Ovary (tissue), 3 donors: ENCODE data around the gene MMP20.

ENCODE experiments used
- POLR2A ChIP-seq: fragments of 450-650 bp; IDR thresholded peaks from one replicate; pipeline ENCODE4 v1.6.1; 2017; ENCODE audit warnings: antibody characterized with exemption, mild to moderate bottlenecking, moderate library complexity
- TF ChIP-seq, protein P1 (sequence below), 3 donors: fragments of 450-650 bp in 2 of 3; fragments of 200-600 bp in 1 of 3; IDR thresholded peaks; one replicate each; pipeline versions ENCODE4 v1.5.1 to v1.8.0; 2016 to 2022; ENCODE audit warnings: antibody characterized with exemption in 3 of 3, mild to moderate bottlenecking in 1 of 3
- donor health status: DM: no; HTN: no; CAD: no.

DNA sequence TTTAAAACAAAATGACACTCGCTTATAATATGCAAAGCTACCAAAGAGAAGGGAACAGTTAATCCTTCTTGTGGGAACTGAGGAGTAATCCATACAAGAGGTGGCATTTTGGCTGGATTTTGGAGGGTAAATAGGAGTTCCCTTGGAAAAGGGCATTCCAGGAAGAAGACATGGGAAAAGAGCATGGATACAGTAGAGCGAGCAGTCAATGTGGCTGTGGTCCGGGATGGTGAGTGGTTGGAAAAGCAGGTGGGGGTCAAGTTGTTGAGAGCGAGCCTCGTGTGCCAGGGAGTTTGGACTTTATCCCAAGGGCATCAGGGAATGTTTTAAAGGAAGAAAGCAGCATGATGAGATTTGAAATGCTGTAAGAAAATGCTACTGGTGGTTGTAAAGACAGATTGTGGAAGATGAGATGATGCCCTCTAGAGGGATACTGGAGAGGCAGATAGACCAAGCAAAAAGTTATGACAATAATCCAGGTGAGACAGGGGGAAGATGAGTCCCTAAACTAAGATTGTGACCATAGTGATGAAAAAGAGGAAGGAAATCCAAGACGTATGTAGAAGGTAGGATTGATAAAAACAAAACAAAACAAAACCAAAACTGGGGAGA is 90.8 kb downstream of the MMP20 start:
- TF ChIP-seq, protein P1, sequence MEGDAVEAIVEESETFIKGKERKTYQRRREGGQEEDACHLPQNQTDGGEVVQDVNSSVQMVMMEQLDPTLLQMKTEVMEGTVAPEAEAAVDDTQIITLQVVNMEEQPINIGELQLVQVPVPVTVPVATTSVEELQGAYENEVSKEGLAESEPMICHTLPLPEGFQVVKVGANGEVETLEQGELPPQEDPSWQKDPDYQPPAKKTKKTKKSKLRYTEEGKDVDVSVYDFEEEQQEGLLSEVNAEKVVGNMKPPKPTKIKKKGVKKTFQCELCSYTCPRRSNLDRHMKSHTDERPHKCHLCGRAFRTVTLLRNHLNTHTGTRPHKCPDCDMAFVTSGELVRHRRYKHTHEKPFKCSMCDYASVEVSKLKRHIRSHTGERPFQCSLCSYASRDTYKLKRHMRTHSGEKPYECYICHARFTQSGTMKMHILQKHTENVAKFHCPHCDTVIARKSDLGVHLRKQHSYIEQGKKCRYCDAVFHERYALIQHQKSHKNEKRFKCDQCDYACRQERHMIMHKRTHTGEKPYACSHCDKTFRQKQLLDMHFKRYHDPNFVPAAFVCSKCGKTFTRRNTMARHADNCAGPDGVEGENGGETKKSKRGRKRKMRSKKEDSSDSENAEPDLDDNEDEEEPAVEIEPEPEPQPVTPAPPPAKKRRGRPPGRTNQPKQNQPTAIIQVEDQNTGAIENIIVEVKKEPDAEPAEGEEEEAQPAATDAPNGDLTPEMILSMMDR (IDR thresholded peaks at IDR 0.05), result no peak
- TF ChIP-seq POLR2A, result no peak
